ENCODE data around the gene PCED1B. TPM values are rescaled to one million over a fixed set of nuclear protein-coding genes. Genes with fewer than 3 reads are reported as not detected.

Gene PCED1B
- total RNA-seq, 1 donor from 2014 or later = 6.9 TPM

GRCh38 chr12:47079981-47080724 is 732 bp downstream of the PCED1B start:
- intact Hi-C loops (cut with DNase I) = loop anchor here (5.0 kb wide), 2 partner anchors 297 to 678 kb away; no protein-coding TSS in a partner anchor
- H3K27me3 ChIP-seq = no peaks in the 10 kb centered on the region
- no peaks in the 10 kb centered on the region for H3K9me3 ChIP-seq
- H3K4me1 ChIP-seq = peaks cover 59% of the 10 kb centered on the region
- H3K36me3 ChIP-seq = no peaks in the 10 kb centered on the region
- H3K4me3 ChIP-seq = peak overlapping the region; percentile 67 to 77
- peak in 1 of 2 donors; percentile 92 for DNase-seq (ENCODE audit: extremely low spot score in 2 of 2)
- H3K27ac ChIP-seq = peak overlapping the region; percentile 96
- TF ChIP-seq POLR2A (IDR thresholded peaks at IDR 0.05) (peak in 1 of 2 donors; percentile 5), POLR2AphosphoS5 (IDR thresholded peaks at IDR 0.05; ENCODE audit: insufficient read depth in 1 of 2, low read depth in 1 of 2) (peak; percentile 45 to 60), CTCF (IDR thresholded peaks at IDR 0.05) (no peak)

- peak overlapping the region; percentile 67 to 77 for H3K4me3 ChIP-seq
- no peaks in the 10 kb centered on the region for H3K36me3 ChIP-seq
- H3K27ac ChIP-seq = peak overlapping the region; percentile 96
- no peak for DNase-seq (ENCODE audit: extremely low spot score in 2 of 2)
- no peaks in the 10 kb centered on the region for H3K9me3 ChIP-seq
- H3K4me1 ChIP-seq = peaks cover 63% of the 10 kb centered on the region
- intact Hi-C loops (cut with DNase I) = loop anchor here (5.0 kb wide), 1 partner anchor 679 kb away; no protein-coding TSS in a partner anchor
- H3K27me3 ChIP-seq = no peaks in the 10 kb centered on the region
- no peak for TF ChIP-seq CTCF (IDR thresholded peaks at IDR 0.05)
- TF ChIP-seq POLR2AphosphoS5 (IDR thresholded peaks at IDR 0.05; ENCODE audit: insufficient read depth in 1 of 2, low read depth in 1 of 2) = peak in 1 of 2 donors; percentile 43
- peak in 1 of 2 donors; percentile 28 for TF ChIP-seq POLR2A (IDR thresholded peaks at IDR 0.05)
These were observed 1.5 kb downstream of the PCED1B start for GRCh38 chr12:47080725-47081502.

- no peak for DNase-seq (ENCODE audit: extremely low spot score in 2 of 2)
- Histone ChIP-seq H3K4me3 (no peak overlapping the region), H3K4me1 (peaks cover 58% of the 10 kb centered on the region), H3K9me3 (no peaks in the 10 kb centered on the region), H3K36me3 (no peaks in the 10 kb centered on the region), H3K27ac (no peak overlapping the region), H3K27me3 (no peaks in the 10 kb centered on the region)
- TF ChIP-seq CTCF (IDR thresholded peaks at IDR 0.05) = no peak
- TF ChIP-seq POLR2AphosphoS5 (IDR thresholded peaks at IDR 0.05; ENCODE audit: insufficient read depth in 1 of 2, low read depth in 1 of 2) = no peak
- TF ChIP-seq POLR2A (IDR thresholded peaks at IDR 0.05) = no peak
- intact Hi-C loops (cut with DNase I) = loop anchor here (5.0 kb wide), 1 partner anchor 680 kb away; no protein-coding TSS in a partner anchor
These were observed 2.9 kb downstream of the PCED1B start for GRCh38 chr12:47082283-47082682.

- intact Hi-C loops (cut with DNase I) = loop anchor here (5.0 kb wide), 1 partner anchor 681 kb away; no protein-coding TSS in a partner anchor
- no peaks in the 10 kb centered on the region for H3K9me3 ChIP-seq
- H3K27ac ChIP-seq = no peak overlapping the region
- TF ChIP-seq POLR2A (IDR thresholded peaks at IDR 0.05) (no peak), CTCF (IDR thresholded peaks at IDR 0.05) (no peak), POLR2AphosphoS5 (IDR thresholded peaks at IDR 0.05; ENCODE audit: insufficient read depth in 1 of 2, low read depth in 1 of 2) (no peak)
- no peaks in the 10 kb centered on the region for H3K36me3 ChIP-seq
- H3K4me3 ChIP-seq = no peak overlapping the region
- peaks cover 57% of the 10 kb centered on the region for H3K4me1 ChIP-seq
- H3K27me3 ChIP-seq = no peaks in the 10 kb centered on the region
- DNase-seq (ENCODE audit: extremely low spot score in 2 of 2) = no peak
These were observed 3.6 kb downstream of the PCED1B start for GRCh38 chr12:47082796-47083621.
